ENCODE measurements around the gene SYT14. TPM values are rescaled to one million over a fixed set of nuclear protein-coding genes. Genes with fewer than 3 reads are reported as not detected.
"Not testable (repeated sequence)": the region's sequence is repeated elsewhere in the genome, so short reads cannot be mapped to it uniquely, and the experiment has no call there.

SYT14 gene
- total RNA-seq, 2 donors from 2014 or later, result 0.14 TPM; not detected in 1

GRCh38 chr1:210003501-210003900 lies 65.5 kb downstream of the SYT14 start:
- intact Hi-C loops (cut with DNase I, micrococcal nuclease), result no loop called here
- no peak for DNase-seq
- ATAC-seq, result no peak

DNA sequence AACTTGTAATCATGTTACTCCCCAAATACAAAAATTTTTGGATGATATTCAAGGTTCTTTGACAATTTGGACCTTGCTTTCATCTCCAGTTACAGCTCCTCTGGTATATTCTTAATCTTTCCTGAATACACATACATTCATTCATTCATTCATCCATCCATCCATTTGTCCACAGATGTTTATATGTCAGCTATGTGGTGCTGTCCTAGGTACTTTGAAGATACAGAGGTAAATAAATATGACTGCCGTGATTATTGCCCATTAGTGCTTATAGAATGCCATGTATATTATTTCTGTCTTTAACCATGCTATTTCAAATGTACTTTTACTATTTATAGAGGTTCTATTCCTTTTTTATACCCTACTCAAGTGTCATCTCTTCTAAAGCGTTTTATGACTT lies 72.1 kb downstream of the SYT14 start:
- DNase-seq (no peak), ATAC-seq (no peak)
- intact Hi-C loops (cut with DNase I, micrococcal nuclease), result no loop called here

DNA sequence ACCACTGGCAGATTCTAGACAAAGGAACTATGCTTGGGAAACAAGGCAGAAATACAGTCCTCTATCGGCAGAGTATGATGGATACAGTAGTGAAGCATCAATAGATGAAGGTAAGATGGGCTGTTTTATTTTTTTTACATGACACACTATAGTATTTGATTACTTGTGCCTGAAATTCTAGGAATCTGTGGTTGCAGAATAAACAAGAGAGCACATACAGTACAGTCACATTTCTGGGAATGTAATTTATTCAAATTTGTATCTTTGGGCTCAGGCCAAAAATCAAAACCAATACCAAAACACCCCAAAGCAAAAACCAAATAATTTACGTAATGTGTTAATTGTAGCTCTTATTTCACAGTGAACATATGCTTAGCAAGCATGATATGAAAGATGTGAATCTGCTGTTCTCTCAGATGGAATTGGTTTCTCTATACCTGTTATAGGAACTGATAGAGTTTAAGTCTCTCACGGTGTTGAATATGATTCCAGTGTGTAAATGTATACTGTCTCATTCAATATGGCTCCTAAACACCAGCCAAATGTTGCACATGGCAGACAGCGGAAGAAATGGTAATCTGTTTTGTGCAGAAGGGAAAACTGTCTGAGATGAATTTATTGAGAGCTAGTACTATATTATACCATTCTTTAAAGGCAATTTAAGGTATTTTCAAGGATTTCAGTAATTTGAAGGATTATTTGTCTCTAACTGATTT lies 83.3 kb downstream of the SYT14 start:
- DNase-seq (no peak), ATAC-seq (no peak)
- intact Hi-C loops (cut with DNase I, micrococcal nuclease), result no loop called here

DNA sequence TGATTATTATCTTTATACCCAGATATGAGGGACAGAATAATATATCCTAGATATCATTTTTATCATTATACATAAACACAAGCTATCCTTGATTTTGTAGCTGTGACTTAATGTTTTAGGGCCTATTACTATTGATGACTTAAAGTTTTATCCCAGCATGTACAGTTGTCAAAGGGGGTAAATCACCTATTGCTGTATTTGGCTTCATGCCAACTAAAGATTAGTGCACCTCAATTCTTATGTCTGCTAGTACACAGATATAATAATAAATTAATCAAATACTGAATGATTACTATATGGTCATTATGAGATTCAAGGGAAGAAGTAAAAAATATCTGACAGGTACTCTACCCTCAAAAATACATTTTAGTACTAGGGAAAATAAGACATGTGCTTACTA lies 84.0 kb downstream of the SYT14 start:
- no peak for ATAC-seq
- intact Hi-C loops (cut with DNase I, micrococcal nuclease), result no loop called here
- no peak for DNase-seq

DNA sequence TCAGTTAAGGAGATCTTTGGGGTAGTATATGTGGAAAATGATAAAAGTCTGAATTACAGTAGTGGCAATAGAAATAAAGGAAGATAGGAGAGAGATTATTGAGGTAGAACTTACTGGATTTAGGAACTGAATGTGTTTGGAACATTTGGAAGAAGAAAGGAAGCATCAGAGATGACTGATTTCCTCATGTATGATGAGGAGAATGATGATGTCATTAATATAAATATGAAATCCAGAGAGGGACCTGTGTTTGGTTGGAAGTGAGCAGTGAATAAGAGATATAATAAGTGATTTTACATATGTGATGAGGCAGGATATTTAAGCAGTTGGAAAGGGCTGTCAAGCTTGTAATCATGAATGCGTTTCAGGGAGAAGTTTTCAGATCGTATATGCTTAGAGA lies 86.3 kb downstream of the SYT14 start:
- intact Hi-C loops (cut with DNase I, micrococcal nuclease), result no loop called here
- no peak for ATAC-seq
- DNase-seq, result no peak

DNA sequence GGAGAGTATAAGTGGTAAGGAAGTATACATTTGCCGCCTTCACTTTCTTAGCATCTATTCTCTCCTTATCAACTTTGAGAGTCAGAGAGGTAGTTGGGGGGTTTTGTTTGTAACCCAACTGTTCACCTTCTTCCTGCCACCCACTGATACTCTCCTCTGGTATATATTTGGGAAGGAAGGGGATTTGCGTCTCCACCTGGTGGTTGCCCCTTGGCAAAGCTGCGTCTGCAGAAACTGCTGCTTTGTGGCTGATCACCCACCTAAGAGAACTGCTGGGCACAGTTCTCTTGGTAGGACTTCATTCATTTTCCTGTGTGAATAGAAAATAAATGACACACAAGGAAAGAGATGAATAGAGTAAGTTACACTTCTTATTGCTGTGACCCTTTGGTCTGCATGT lies 87.0 kb downstream of the SYT14 start:
- intact Hi-C loops (cut with DNase I, micrococcal nuclease), result no loop called here
- ATAC-seq (no peak), DNase-seq (no peak)

DNA sequence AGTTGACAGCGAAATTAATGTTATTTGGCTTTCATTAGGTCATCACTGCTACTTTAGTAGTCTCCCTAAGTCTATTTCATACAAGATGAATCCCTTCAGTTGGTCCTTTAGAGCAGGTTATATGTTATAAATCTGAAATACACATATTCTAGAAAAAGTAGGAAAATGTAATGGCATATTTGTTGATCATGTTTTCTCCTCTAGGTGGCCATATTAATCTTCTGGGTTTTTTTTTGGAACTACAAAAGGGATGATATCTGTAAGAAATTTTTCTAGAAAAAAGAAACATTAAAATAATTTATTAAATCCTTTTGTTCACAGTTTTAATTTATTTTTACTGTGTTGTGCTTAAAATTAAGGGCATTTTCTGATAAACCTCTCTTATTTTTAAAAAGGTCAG lies 87.9 kb downstream of the SYT14 start:
- no peak for ATAC-seq
- no peak for DNase-seq
- intact Hi-C loops (cut with DNase I, micrococcal nuclease), result no loop called here

DNA sequence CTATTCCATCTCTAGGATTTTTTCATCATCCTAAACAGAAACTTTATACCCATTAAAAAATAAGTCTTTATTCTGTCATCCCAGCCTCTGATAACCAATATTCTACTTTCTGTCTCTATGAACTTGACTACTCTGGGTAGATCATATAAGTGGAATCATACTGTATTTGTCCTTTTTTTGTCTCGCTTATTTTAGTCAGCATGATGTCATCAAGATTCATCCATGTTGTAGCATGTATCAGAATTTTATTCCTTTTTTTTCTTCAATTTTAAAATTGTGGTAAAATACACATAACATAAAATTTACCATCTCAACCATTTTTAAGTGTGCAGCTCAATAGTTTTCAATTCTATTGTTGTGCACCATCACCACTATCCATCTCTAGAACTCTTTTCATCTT lies 90.0 kb downstream of the SYT14 start:
- intact Hi-C loops (cut with DNase I, micrococcal nuclease), result no loop called here
- ATAC-seq (no peak), DNase-seq (no peak)

- intact Hi-C loops (cut with DNase I, micrococcal nuclease), result no loop called here
- ATAC-seq (no peak), DNase-seq (no peak)
Observed at GRCh38 chr1:210031473-210031872, 93.5 kb downstream of the SYT14 start.

- ATAC-seq, result no peak
- intact Hi-C loops (cut with DNase I, micrococcal nuclease), result no loop called here
- no peak for DNase-seq
Observed at GRCh38 chr1:210043058-210043457, 105.0 kb downstream of the SYT14 start.

DNA sequence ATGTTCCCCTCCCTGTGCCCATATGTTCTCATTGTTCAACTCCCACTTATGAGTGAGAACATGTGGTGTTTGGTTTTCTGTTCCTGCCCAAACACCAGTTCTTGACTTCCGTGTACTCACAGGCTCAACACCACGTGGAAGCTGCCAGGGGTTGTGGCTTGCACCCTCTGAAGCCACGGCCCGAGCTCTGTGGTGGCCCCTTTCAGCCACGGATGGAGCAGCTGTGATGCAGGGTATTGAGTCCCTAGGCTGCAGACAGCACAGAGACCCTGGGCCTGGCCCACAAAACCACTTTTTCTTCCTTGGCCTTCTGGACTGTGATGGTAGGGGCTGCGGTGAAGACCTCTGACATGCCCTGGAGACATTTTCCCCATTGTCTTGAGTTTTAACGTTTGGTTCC lies 111.6 kb downstream of the SYT14 start:
- no peak for DNase-seq
- ATAC-seq, result no peak
- intact Hi-C loops (cut with DNase I, micrococcal nuclease), result no loop called here

DNA sequence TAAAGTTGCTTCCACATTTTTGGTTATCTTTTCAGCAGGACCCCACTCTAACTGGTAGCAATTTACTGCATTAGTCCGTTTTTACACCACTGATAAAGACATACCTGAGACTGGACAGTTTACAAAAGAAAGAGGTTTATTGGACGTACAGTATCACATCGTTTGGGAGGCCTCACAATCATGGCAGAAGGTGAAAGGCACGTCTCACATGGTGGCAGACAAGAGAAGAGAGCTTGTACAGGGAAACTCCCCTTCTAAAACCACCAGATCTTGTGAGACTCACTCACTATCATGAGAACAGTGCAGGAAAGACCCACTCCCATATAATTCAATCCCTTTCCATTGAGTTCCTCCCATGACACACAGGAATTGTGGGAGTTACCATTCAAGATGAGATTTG lies 112.5 kb downstream of the SYT14 start:
- DNase-seq; intact Hi-C loops (cut with DNase I, micrococcal nuclease); ATAC-seq: not testable (repeated sequence)

GRCh38 chr1:210053126-210053525 lies 115.1 kb downstream of the SYT14 start:
- intact Hi-C loops (cut with DNase I, micrococcal nuclease), result no loop called here
- ATAC-seq (no peak), DNase-seq (no peak)

DNA sequence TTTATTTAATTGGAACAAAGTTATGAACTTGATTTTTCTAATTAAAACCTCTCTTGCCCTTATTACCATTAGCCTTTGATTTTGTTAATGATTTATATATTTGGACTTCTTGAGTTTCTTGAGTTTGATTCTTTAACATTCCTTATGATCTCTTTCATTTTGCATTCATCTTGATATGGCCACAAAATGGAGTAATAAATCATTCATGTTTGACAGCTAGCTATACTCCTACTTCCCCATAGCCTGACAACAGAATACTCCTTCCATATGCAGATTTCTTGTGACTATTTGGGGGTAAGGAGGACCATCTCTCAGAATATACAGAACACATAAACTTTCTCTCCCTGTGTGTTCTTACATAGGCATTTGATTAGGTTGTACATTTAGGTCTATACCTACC lies 119.6 kb downstream of the SYT14 start:
- no peak for DNase-seq
- intact Hi-C loops (cut with DNase I, micrococcal nuclease), result no loop called here
- ATAC-seq, result no peak

DNA sequence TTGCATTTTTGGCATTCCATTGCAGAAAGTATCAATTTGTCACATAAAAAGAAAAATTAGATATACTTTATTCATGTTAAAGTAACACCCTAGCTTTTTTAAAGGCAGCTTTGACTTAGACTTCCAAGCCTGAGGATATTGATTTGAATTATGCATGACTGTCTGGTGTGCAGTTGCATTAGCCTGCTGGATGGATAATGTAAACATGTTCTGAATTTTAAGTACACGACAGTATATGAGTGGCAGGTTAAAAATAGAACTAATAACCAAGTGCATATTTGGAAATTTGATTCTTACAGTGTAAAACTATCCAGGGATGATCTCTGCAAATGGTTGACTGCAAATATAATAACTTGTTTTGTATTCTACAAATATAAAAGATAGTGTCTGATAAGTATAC lies 124.0 kb downstream of the SYT14 start:
- DNase-seq (no peak), ATAC-seq (no peak)
- intact Hi-C loops (cut with DNase I, micrococcal nuclease), result no loop called here

- no peak for DNase-seq
- ATAC-seq, result no peak
Observed at GRCh38 chr1:210070531-210070930, 132.5 kb downstream of the SYT14 start.

DNA sequence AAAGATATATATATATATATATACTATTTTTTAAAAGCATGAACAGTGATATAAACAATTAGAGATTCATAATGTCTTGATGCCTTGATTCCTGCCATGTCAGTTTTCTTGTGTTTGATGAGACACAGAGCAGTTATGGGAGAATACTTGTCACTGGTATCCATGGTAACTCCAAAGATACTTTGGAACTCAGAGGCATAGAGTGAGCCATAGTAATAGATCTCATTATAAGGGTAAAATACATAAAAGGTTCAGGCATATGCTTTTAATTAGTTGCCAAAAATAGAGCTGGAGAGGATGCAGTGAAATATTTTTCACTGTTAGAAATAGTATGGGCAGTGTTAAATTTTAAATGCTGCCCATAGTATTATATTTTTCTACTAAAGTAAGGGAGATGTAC lies 134.1 kb downstream of the SYT14 start:
- intact Hi-C loops (cut with DNase I, micrococcal nuclease), result no loop called here
- DNase-seq (no peak), ATAC-seq (no peak)

More at GRCh38 chr1:210070531-210070930, 132.5 kb downstream of the SYT14 start:
- intact Hi-C loops (cut with DNase I, micrococcal nuclease), result no loop called here

GRCh38 chr1:210072896-210073504 lies 135.0 kb downstream of the SYT14 start:
- no peak for ATAC-seq
- DNase-seq, result no peak
- intact Hi-C loops (cut with DNase I, micrococcal nuclease), result no loop called here

- ATAC-seq, result no peak
- intact Hi-C loops (cut with DNase I, micrococcal nuclease), result no loop called here
- no peak for DNase-seq
Observed at GRCh38 chr1:210074904-210075303, 136.9 kb downstream of the SYT14 start.

DNA sequence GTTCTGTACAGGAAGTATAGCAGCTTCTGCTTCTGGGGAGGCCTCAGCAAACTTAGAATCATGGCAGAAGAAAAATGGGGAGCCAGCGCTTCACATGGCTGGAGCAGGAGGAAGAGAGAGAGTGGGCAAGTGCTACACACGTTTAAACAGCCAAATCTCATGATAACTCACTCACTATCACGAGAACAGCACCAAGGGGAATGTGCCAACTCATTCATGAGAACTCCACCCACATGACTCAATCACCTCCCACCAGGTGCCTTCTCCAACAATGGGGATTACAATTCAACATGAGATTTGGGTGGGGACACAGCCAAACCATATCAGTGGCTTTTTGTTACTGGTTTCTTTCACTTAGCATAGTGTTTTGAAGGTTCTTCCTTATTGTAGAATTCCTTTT lies 138.6 kb downstream of the SYT14 start:
- intact Hi-C loops (cut with DNase I, micrococcal nuclease), result no loop called here
- no peak for DNase-seq
- ATAC-seq, result no peak

GRCh38 chr1:210081494-210081893 lies 143.5 kb downstream of the SYT14 start:
- ATAC-seq (no peak), DNase-seq (no peak)
- intact Hi-C loops (cut with DNase I, micrococcal nuclease), result no loop called here

Measured in left colon (tissue), 2 donors.